HG03097 (cell line): ENCODE data around the gene HAGHL.

Experiments used
- ATAC-seq: cut with Tn5 transposase; IDR thresholded peaks from one replicate; pipeline ENCODE4 v1.9.1; 2021; ENCODE audit not compliant: unreplicated experiment, low FRiP score

HAGHL gene

DNA sequence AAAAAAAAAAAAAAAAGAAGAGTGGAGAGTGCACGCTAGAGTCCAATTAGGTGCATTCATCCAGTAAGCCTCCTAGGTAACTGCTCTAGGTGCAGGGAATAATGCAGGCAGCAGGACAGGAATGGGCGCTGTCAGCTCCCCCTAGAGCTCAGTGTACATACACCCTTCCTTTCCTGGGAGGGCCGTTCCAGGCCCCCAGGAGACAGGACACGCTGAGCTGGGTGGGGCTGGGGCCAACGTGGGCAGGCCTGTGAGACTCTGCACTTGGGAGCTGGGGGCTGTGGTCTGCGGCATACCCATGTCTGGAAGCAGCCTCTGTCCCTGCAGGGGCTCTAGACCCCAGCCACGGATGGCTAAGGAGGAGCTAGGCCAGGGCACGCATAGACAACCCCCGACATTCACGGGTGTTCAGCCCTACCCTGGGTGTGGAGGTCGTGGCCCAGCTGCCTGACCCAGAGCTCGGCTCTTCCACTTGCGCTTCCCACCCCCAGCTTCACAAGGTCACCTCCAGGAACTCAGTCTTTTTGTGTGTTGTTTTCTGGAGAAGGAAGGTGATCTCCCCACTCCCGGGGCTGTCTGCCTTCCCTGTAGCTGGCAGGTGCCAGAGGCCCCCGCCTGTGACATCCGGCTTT, 7.0 kb upstream of the HAGHL start:
- ATAC-seq = no peak

DNA sequence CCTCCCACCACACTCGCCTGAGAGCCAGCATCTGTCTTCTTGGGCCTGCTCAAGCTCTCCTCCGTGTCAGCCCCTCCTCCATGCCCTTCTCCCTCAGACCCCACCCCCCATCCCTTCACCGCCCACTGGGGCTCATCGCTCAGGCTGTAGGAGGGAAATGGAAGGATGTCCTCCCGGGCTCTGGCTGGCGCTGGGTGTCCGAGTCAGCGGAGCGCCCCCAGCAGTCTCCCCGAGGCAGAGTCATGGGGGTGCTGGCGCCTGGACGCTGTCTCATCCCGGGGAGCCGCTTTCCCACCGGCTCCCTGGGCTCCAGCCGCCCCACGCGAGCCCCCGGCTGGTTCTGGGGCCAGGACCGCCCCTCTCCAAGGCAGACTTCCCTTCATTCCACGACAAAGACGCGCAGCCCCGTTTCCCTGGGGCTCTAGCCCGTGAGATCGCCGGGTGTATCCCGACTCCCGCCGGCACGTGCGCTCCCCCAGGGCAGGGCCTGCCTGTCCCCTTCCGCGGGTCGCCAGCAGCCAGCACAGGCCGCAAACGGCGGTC, 6.4 kb upstream of the HAGHL start:
- ATAC-seq = peak; percentile 15

DNA sequence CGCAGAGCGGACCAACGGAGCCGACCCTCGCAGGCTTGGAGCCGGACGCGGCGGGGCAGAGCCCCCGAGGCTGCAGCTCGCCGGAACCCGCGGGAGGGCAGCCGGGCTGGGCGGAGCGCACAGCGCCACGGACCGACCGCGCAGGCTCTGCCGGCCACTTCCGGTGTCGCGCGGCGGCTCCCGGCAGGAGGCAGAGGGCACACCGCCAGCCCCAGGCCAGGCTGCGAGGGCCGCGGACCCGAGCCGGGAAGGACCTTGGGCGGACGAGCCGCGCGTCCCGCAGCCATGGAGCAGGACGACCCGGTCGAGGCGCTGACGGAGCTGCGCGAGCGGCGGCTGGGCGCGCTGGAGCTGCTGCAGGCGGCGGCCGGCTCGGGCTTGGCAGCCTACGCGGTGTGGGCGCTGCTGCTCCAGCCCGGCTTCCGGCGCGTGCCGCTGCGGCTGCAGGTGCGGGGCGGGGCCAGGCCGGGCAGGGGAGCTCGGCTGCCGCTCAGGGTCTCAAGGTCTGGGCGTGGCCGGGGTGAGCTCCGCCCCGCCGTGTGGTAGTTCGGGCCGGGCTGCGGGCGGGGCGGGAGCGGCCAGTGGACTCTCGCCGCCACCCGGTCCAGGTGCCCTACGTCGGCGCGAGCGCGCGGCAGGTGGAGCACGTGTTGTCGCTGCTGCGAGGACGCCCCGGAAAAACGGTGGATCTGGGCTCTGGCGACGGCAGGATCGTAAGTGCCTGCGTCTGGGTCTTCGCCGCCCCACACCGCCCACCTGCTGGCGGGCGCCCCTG, 5.7 kb upstream of the HAGHL start, which contains the start of gene ANTKMT:
Gene ANTKMT (plus strand): TSS at position 157 of the 775 bp plus-strand sequence. CDS start 129 bp downstream, at position 286.
- peak; percentile 61 for ATAC-seq

DNA sequence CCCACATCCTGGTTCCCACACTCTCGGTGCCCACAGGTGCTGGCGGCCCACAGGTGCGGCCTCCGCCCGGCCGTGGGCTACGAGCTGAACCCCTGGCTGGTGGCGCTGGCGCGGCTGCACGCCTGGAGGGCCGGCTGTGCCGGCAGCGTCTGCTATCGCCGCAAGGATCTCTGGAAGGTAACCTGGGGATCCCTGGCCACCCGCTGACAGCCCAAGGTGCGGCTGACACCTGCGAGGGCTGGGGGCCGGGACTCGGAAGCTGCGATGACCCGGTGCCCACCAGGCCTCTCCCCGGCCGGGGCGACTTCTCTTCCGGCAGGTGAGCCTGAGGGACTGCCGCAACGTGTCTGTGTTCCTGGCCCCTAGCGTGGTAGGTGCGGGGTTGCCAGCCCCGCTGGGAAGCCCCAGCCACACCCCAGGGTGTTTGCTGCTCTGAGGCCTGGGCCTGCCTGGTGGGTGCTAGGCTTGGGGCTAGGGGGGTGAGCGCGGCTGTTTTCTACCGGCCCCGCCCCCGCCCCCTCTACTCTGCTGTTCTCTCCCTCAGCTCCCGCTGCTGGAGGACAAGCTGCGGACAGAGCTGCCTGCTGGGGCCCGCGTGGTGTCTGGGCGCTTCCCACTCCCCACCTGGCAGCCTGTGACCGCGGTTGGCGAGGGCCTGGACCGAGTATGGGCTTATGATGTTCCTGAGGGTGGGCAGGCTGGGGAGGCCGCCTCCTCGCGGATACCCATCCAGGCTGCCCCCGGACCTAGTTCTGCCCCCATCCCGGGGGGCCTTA, 5.0 kb upstream of the HAGHL start:
- ATAC-seq = no peak

DNA sequence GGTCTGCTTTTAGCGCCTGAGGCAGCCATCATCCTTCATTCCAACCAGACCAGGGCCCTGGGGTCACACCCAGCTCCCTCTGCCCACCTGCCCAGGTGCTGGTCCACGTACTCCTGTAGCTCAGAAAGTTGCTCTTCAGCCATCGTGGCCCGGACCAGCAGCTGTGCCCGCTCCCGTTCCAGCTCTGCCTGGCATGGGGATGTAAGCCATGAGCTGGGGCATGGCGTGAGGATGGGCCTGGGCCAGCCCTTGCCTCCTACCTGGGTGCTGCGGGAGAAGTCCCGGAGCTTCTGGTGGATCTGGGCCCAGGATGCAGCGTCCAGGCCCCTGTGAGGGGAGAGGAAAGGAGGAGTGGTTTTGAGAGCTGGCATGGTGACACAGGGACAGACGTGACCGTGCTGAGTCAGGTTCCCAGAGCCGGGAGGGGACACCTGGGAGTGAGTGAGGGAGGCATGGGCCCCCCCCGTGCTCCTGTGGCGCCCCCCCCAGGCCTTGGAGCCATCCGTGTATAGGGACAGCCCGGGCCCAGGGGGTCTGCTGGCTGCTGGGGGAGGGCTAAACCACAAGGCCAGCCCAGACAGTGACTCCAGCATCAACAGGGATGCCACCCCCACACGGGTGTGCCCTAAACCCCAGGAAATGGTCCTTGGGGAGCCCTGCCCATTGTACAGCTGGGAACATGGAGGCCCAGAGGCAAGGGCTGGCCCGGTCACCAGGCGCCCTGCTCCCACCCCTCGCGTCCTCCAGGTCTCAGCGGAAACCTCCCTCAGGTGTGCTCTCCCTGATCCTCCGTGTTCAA, 3.9 kb upstream of the HAGHL start:
- no peak for ATAC-seq

DNA sequence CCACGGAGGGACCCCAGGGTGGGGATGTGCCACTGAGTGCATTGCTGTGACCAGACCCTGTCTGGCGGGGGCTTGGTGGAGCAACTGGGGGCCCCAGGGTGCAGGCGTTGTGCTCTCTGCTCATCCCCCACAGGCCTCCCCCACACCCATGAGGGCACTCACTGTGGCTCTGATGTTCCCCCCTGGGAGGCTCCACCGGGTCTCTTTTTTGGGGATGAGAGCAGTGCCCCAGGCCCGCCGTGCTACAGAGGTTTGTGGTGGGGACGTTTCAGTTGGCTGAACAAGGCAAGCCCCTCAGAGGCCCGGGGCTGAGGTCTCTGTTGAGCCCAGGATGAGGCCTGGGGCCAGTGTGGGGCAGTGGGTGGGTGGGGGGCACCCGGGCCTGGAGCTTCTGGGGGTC, 3.2 kb upstream of the HAGHL start:
- ATAC-seq = no peak

DNA sequence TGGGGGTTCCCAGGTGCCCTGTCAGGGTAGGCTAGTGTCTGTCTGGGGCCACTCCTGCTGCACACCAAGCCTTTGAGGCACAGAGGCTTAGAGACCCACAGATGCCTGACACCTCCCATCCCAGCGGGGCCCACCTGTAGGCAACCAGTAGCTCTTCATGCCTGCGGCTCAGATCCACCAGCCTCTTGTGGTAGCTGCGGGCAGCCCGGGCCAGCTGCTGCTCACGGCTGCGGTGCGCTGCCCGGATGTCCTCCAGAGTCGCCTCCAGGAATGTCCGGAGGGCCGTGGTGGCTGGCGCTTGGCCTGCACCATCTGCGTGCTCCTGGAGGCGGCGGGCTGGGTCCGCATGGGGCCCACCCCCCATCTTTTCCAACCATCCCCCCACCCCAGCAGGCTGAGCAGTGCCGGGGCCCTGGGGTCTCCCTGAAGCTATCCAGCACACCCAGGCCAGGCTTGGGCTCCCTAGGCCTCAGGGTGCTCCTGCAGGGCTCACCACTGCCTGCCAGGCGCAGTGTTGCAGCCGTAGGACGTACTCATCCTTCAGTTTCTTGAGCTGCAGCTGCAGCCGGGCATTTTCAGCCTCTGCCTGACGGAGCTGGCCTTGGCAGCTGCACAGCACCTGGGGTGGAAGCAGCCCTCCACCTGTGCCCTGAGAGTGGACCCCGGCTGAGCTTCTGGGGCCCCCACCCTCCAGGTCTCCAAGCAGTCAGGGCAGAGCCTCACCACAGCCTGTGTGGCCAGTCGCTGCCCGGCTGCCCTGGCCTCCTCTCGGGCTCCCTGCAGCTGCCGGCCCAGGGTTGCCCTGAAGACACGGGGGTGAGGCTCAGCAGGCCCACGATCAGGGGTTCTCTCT, 2.5 kb upstream of the HAGHL start:
- no peak for ATAC-seq

DNA sequence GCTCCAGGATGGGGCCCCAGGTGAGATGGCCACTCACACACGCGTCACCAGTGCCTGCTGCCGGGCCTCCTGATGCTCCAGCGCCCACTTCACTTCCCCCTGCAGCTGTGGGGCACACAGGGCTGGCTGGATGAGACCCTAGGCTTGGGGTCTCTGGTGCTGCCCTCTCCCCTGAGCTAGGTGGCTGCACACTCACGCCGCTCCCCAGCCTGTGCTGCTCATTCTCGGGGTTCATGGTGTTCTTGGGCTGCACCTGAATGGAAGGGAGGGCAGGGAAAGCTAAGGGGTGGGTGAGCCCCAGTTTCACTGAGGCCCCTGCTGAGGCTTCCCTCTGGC, 1.9 kb upstream of the HAGHL start:
- ATAC-seq = no peak

DNA sequence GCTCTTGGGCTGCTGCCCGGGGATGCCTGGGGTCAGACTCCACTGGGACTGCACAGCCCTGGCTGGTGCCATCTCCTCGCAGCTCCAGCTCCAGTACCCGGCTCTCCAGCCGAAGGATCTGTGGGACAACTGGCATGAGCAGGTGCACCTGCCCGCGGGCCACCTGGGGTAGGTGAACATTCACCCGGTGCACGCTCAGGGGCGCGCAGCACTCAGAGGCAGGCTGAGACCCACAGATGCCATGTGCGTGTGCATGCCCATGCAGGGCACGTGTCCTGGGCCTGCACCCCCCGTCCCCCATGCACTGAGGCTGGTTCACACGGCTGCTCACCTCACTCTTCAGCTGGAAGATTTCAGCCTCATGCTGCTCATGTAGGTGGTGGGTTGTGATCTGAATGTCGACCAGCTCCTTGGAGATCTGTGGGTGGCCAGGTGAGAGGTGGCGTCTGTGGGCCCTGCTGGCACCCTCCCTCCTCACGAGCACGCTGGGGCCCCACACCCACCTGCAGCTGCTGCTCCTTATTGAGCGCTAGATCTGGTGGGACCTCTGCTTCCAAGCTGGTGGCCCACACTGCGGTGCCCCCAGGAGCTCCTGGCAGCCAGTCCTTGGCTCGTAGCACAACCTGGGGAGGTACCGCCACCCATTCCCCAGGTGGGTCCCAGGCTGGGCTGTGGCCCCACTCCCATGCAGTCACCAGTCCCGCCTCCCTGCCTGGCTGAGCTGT, 1.3 kb upstream of the HAGHL start:
- no peak for ATAC-seq

DNA sequence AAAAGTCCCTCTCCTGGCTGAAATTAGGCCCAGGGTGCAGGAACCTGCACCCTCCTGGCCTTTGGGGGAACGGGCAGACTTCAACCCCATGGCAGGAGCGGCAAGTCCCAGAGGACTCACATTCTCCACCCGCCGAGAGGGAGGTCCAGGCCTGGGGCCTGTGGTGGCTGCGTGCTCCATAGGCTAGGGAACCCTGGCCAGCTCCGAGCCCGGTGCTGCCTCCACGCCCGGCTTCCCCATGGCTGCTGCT, 793 bp upstream of the HAGHL start:
- ATAC-seq = no peak

DNA sequence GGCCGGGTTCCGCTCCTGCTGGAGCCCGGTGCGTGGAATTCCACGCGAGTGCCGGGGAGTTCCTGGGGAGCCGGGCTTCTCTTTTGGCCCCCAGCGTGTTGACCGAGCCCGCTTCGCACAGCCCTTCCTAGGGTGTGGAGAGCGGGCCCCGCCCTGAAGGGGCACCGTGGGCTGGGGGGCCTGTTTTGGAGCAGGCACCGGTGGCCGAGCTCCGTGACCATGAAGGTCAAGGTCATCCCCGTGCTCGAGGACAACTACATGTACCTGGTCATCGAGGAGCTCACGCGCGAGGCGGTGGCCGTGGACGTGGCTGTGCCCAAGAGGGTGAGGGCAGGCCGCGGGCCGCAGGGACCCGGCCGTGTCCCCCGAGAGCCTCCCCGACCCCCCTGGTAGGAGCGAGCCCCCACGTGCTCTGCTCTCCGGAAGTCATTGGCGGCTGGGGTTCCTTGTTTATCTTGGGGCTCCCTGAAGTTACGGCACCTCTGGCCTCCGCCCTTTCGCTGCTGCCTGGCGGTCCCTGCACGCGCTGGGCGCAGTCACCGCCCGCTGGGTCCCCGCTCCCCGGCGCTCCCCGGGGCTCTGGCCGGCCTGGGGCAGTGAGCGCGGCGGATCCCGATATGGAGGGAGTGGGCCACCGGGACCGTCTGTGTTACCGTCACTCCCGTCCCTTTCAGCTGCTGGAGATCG, 528 bp downstream of the HAGHL start:
- ATAC-seq = no peak

DNA sequence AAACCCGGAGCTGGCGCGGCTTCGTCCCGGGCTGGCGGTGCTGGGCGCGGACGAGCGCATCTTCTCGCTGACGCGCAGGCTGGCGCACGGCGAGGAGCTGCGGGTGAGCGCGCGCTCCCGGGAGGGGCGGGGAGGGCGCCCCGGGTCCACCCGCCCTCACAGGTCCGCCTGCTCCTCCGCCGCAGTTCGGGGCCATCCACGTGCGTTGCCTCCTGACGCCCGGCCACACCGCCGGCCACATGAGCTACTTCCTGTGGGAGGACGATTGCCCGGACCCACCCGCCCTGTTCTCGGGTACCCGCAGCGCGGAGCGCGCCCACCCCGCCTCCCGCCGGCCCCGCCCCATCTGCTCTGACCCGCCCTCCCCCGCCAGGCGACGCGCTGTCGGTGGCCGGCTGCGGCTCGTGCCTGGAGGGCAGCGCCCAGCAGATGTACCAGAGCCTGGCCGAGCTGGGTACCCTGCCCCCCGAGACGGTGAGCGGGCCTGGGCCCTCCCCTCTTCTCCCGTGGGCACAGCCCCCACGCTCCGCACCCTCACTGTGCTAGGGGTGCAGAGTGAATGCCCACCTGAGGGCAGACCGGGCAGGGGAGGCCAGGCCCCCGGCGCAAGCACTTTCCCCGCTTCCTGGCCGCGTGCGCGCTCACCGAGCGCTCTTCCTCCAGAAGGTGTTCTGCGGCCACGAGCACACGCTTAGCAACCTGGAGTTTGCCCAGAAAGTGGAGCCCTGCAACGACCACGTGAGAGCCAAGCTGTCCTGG, 1.4 kb downstream of the HAGHL start:
- peak; percentile 25 for ATAC-seq

DNA sequence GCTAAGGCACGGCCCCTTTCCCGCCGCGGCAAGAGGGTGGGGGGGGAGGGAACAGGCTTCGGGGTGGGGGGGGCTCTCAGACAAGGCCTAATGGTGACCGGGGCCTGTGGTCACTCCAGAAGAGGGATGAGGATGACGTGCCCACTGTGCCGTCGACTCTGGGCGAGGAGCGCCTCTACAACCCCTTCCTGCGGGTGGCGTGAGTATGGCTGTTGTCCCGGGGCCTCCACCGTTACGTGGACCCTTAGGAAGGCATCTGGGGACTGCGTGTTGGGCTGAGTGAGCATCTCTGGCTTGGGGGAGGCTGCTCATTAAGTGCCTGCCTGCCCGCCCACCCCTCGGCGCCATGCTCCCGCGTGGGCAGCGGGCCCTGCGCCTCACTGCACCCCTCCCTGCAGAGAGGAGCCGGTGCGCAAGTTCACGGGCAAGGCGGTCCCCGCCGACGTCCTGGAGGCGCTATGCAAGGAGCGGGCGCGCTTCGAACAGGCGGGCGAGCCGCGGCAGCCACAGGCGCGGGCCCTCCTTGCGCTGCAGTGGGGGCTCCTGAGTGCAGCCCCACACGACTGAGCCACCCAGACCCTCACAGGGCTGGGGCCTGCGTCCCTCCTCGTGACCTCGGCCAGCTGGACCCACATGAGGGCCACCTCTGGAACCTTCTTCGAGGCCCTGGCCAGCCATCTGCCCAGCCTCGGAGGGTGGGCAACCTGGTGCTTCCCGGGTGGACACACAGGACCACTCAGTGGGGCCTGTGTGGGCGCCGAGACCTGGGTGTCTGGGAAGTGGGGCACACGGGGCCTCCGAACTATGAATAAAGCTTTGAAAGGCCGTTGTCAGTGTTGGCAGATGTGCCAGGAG, 2.2 kb downstream of the HAGHL start:
- no peak for ATAC-seq

DNA sequence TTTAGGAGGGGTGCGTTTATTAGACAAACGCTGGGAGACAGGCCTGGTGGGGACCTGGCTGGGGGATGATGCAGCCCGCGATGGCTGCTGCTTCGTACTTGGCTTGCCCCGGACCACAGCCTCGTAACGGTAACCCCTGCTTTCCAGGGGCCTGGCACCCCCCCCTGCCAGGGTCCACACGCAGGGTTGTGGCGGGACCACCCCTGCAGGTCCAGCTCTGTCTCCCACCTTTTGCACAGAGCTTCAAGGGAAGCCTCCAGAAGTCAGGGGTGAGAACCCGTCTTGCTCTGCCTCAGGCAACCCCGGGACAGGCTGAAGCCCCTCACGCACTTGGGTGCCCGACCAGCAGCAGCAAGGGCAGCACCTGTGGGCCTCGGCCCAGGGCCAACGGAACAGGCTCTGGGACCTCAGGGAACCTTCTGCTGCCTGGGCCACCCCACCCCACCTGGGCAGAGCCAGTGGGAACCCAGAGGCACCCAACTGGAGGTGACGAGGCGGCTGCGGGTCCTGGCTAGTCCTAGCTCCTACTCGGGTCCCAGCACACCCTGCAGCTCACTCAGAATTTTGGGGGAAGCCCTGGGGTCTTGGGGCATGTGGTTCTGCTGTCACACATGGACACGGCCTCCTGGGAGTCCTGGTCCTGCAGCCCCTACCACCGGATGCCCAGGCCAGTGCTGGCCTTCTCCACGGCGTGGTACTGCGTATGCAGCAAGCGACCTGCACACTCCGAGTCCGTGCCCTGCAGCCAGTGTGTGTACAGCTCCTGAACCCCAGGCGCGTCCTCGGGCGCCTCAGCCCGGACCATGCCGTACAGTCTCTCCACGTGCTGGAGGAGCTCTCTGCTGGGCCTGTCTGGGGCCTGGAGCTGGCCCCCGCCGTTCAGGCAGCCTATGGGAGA, 3.1 kb downstream of the HAGHL start:
- no peak for ATAC-seq

DNA sequence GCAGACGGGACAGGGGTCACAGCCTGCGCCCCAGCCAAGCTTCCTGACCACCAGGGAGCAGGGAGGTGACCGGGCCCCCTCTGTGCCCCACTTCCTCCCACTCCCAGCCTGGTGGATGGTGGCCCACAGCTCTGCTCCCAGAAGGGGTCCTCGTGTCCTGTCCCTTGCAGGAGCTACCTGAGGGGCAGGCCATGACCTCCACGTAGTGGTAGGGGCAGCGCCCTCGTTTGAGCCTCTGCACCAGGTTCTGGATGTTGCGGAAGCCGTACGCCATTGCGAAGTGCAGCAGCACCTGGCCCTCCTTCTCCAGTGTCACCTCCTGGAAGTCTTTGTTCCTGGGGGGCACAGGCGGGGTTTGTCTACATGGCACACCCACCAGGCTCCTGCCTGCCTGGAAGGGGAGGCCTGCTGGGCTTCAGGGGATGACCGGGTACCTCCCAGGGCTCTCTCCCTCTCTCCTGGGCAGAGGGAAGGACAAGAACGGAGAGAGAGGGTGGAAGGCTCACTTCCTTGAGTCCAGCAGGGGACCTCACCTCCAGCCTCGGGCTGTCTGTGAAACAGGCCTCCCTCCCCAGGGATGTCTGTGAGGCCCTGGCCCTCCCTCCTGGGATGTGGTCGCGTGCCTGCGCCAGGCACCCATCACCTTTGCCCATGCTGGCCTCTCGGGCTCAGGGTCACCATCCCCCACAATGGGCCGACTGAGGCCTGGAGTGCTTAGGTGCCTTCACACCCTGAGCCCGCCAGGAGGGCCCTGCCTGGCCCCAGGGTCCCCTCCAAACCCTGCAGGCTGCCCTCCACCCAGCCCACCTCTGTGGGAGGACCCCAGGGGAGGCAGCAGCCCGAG, 4.0 kb downstream of the HAGHL start:
- ATAC-seq = no peak
